HCT116 (cell line): ENCODE data around the gene PRPF4. TPM values are rescaled to one million over a fixed set of nuclear protein-coding genes. Genes with fewer than 3 reads are reported as not detected.

ENCODE experiments used
- ATAC-seq: fragments of 200-7000 bp; cut with Tn5 transposase; 2 replicates; pipeline ENCODE4 v1.9.1; 2020; ENCODE audit warnings: mild to moderate bottlenecking, moderate library complexity
- BruUV-seq: library from RNA; stranded (reverse); fragments of 400-500 nt; replicated peaks from 2 replicates; lab custom pipeline; 2021; lab: Mats Ljungman, UMichigan
- CTCF ChIA-PET: fragments of 300-600 bp; sonication (Branson Sonifier 250); formaldehyde crosslinking; loops from one replicate; lab custom pipeline; 2021; ENCODE audit warnings: antibody characterized with exemption; lab: Charles Lee
- POLR2A ChIA-PET: fragments of 300-600, 350-600 bp; sonication (Branson Sonifier 250); formaldehyde crosslinking; loops from one replicate; lab custom pipeline; 2021; ENCODE audit warnings: antibody characterized with exemption; lab: Charles Lee
- RAD21 ChIA-PET, 2 experiments: fragments of 300-600 bp; sonication (Branson Sonifier 250); formaldehyde crosslinking; loops; one replicate each; lab custom pipeline; 2023; ENCODE audit warnings: low total read pairs in 2 of 2; ENCODE audit not compliant: uncharacterized antibody in 2 of 2, unreplicated experiment in 2 of 2, low non-redundant PET in 1 of 2; lab: Charles Lee
- DNase-seq: peaks from one replicate; pipeline ENCODE4 v3.0.0-alpha.2; 2010; ENCODE audit warnings: low read depth, low spot score
- H2AFZ ChIP-seq: fragments of 200-600 bp; shearing (Covaris generic), sonication (generic); 2 replicates; pipeline ENCODE4 v1.6.1; 2017; ENCODE audit warnings: low read depth, mixed run types, mixed read lengths, antibody characterized with exemption, low read length; ENCODE audit not compliant: poor library complexity, severe bottlenecking
- H3K27ac ChIP-seq: 2 replicates; pipeline ENCODE4 v1.5.1; 2012; ENCODE audit warnings: low read depth, low read length
- H3K27me3 ChIP-seq: fragments of 200-600 bp; sonication (generic); 2 replicates; pipeline ENCODE4 v1.6.1; 2016; ENCODE audit warnings: mixed run types, low read length, mixed read lengths; ENCODE audit not compliant: insufficient read depth
- H3K36me3 ChIP-seq, 2 experiments: fragments of 200-500 bp in 1 of 2; fragments of 200-600 bp in 1 of 2; sonication (Bioruptor generic) in 1 of 2; sonication (generic) in 1 of 2; 2 replicates each; pipeline versions ENCODE4 v1.5.1 to v1.6.1; 2014 to 2016; ENCODE audit warnings: low read length in 2 of 2, inconsistent platforms in 1 of 2, mixed read lengths in 1 of 2, mixed run types in 1 of 2; ENCODE audit not compliant: insufficient read depth in 2 of 2, control insufficient read depth in 1 of 2
- H3K4me1 ChIP-seq, 2 experiments: fragments of 200-600 bp in 1 of 2; sonication (generic) in 1 of 2; 2 replicates each; pipeline versions ENCODE4 v1.5.1 to v1.6.1; 2012 to 2017; ENCODE audit warnings: low read length in 2 of 2, inconsistent platforms in 1 of 2, mild to moderate bottlenecking in 1 of 2, mixed read lengths in 1 of 2, mixed run types in 1 of 2, moderate library complexity in 1 of 2; ENCODE audit not compliant: insufficient read depth in 2 of 2, control insufficient read depth in 1 of 2
- H3K4me2 ChIP-seq: fragments of 200-600 bp; sonication (generic); 2 replicates; pipeline ENCODE4 v1.6.1; 2017; ENCODE audit warnings: mixed run types, low read length, mixed read lengths
- H3K4me3 ChIP-seq, 2 experiments: fragments of 200-600 bp in 1 of 2; sonication (generic) in 1 of 2; replicated peaks in 1 of 2; 2 replicates each; pipeline ENCODE4 v1.5.1; 2011 to 2016; ENCODE audit warnings: low read length in 2 of 2, control low read depth in 1 of 2, low read depth in 1 of 2, mild to moderate bottlenecking in 1 of 2, mixed read lengths in 1 of 2, mixed run types in 1 of 2
- H3K79me2 ChIP-seq: fragments of 200-600 bp; sonication (generic); 2 replicates; pipeline ENCODE4 v1.6.1; 2017; ENCODE audit warnings: mild to moderate bottlenecking, mixed run types, low read length, moderate library complexity, mixed read lengths; ENCODE audit not compliant: insufficient read depth
- H3K9ac ChIP-seq: fragments of 200-600 bp; sonication (generic); 2 replicates; pipeline ENCODE4 v1.6.1; 2016; ENCODE audit warnings: low read length, mixed read lengths
- H3K9me2 ChIP-seq: fragments of 200-600 bp; sonication (generic), shearing (Covaris generic); 2 replicates; pipeline ENCODE4 v1.6.1; 2017; ENCODE audit warnings: mixed run types, mild to moderate bottlenecking, moderate library complexity; ENCODE audit not compliant: insufficient read depth
- H3K9me3 ChIP-seq, 2 experiments: fragments of 200-500 bp in 1 of 2; fragments of 200-600 bp in 1 of 2; sonication (Bioruptor generic) in 1 of 2; sonication (generic) in 1 of 2; 2 replicates each; pipeline ENCODE4 v1.6.1; 2014 to 2017; ENCODE audit warnings: low read length in 2 of 2, mixed read lengths in 2 of 2, inconsistent platforms in 1 of 2, low read depth in 1 of 2, mild to moderate bottlenecking in 1 of 2, mixed run types in 1 of 2, moderate library complexity in 1 of 2; ENCODE audit not compliant: control insufficient read depth in 1 of 2, insufficient read depth in 1 of 2
- H4K20me1 ChIP-seq: fragments of 200-600 bp; sonication (generic), shearing (Covaris generic); 2 replicates; pipeline ENCODE4 v1.6.1; 2017; ENCODE audit warnings: mixed run types, mild to moderate bottlenecking, moderate library complexity; ENCODE audit not compliant: insufficient read depth
- CBX3 ChIP-seq: IDR thresholded peaks from 2 replicates; pipeline ENCODE4 v1.6.1; 2012; ENCODE audit warnings: low read depth
- CEBPB ChIP-seq: IDR thresholded peaks from 2 replicates; pipeline ENCODE4 v1.6.1; 2012; ENCODE audit warnings: low read depth
- EGR1 ChIP-seq: IDR thresholded peaks from 2 replicates; pipeline ENCODE4 v1.6.1; 2012; ENCODE audit warnings: low read depth
- EZH2 ChIP-seq: fragments of 200-600 bp; sonication (generic); IDR thresholded peaks from 2 replicates; pipeline ENCODE4 v1.6.1; 2017; ENCODE audit warnings: antibody characterized with exemption, mixed run types
- EZH2phosphoT487 ChIP-seq: fragments of 200-600 bp; IDR thresholded peaks from 2 replicates; pipeline ENCODE4 v1.6.1; 2018; ENCODE audit warnings: antibody characterized with exemption, borderline replicate concordance
- JUND ChIP-seq: IDR thresholded peaks from 2 replicates; pipeline ENCODE4 v1.6.1; 2012
- POLR2AphosphoS5 ChIP-seq: IDR thresholded peaks from 2 replicates; pipeline ENCODE4 v1.6.1; 2011; ENCODE audit warnings: mild to moderate bottlenecking, low read depth, low read length, moderate library complexity
- RAD21 ChIP-seq: IDR thresholded peaks from 2 replicates; pipeline ENCODE4 v1.6.1; 2012; ENCODE audit warnings: low read depth, mild to moderate bottlenecking
- REST ChIP-seq: IDR thresholded peaks from 2 replicates; pipeline ENCODE4 v1.6.1; 2012; ENCODE audit warnings: low read depth
- SIN3A ChIP-seq: IDR thresholded peaks from 2 replicates; pipeline ENCODE4 v1.6.1; 2012; ENCODE audit warnings: low read depth
- SP1 ChIP-seq: IDR thresholded peaks from 2 replicates; pipeline ENCODE4 v1.6.1; 2012; ENCODE audit warnings: low read depth
- SRF ChIP-seq: IDR thresholded peaks from 2 replicates; pipeline ENCODE4 v1.6.1; 2012; ENCODE audit warnings: low read depth
- TCF7L2 ChIP-seq: IDR thresholded peaks from 2 replicates; pipeline ENCODE4 v1.7.0; 2011; ENCODE audit warnings: borderline replicate concordance, inconsistent platforms; ENCODE audit not compliant: insufficient read depth, insufficient read length; ENCODE audit errors: extremely low read depth
- ZBTB33 ChIP-seq: IDR thresholded peaks from 2 replicates; pipeline ENCODE4 v1.6.1; 2011; ENCODE audit warnings: mild to moderate bottlenecking, low read length, moderate library complexity; ENCODE audit not compliant: insufficient replicate concordance; ENCODE audit errors: extremely low read depth
- ZFX ChIP-seq: fragments of 450-650 bp; IDR thresholded peaks from 2 replicates; pipeline ENCODE4 v1.6.1; 2017
- intact Hi-C: fragments of 100-400 bp; cut with micrococcal nuclease; formaldehyde crosslinking; loops from 2 replicates; pipeline ENCODE4 v1.10.0; 2022
- total RNA-seq: library from RNA; stranded (reverse); gene quantifications from one replicate; pipeline ENCODE4 v1.2.1, GENCODE V29; 2021; ENCODE audit not compliant: unreplicated experiment

Gene PRPF4
- total RNA-seq, 1 experiment from 2014 or later: 53.9 TPM

GRCh38 chr9:113250807-113251206 lies 24.7 kb upstream of the PRPF4 start:
- Histone ChIP-seq H3K27me3 (no peaks in the 10 kb centered on the region), H3K9me3 (no peaks in the 10 kb centered on the region; a peak in 1 of 4 replicates), H4K20me1 (no peaks in the 10 kb centered on the region), H3K9ac (no peak overlapping the region), H3K4me2 (no peak overlapping the region), H3K79me2 (peaks cover 6% of the 10 kb centered on the region; the same call in 1 of the 2 replicates), H3K36me3 (no peaks in the 10 kb centered on the region), H3K4me3 (no peak overlapping the region), H3K27ac (no peak overlapping the region), H3K4me1 (no peaks in the 10 kb centered on the region), H2AFZ (no peak overlapping the region), H3K9me2 (no peaks in the 10 kb centered on the region)
- ATAC-seq (no peak), DNase-seq (no peak)
- TF ChIP-seq EZH2 (no peak), SIN3A (no peak), EGR1 (no peak), SP1 (no peak), POLR2AphosphoS5 (no peak), JUND (no peak), ZBTB33 (no peak), CEBPB (no peak)
- ChIA-PET POLR2A (no interaction called here), RAD21 (no interaction called here), CTCF (no interaction called here)
- intact Hi-C loops: no loop called here
- BruUV-seq: no TSS peak

GRCh38 chr9:113254991-113255390 lies 20.5 kb upstream of the PRPF4 start:
- ATAC-seq: no peak
- ChIA-PET CTCF (no interaction called here), POLR2A (no interaction called here)

More at GRCh38 chr9:113254991-113255390, 20.5 kb upstream of the PRPF4 start:
- RAD21 ChIA-PET: no interaction called here
- Histone ChIP-seq H3K27ac (no peak overlapping the region), H3K4me3 (no peak overlapping the region), H3K9ac (no peak overlapping the region), H3K27me3 (no peaks in the 10 kb centered on the region), H3K9me3 (no peaks in the 10 kb centered on the region; a peak in 1 of 4 replicates), H3K9me2 (no peaks in the 10 kb centered on the region), H2AFZ (no peak overlapping the region), H3K4me2 (no peak overlapping the region), H3K79me2 (no peaks in the 10 kb centered on the region), H3K4me1 (no peaks in the 10 kb centered on the region), H4K20me1 (no peaks in the 10 kb centered on the region), H3K36me3 (peaks cover 7 to 12% of the 10 kb centered on the region in 2 experiments; a peak in 3 of 4 replicates)
- DNase-seq: no peak
- BruUV-seq: no TSS peak
- intact Hi-C loops: no loop called here
- TF ChIP-seq SRF: no peak
- TF ChIP-seq EZH2phosphoT487: no peak
- TF ChIP-seq CEBPB: no peak
- TF ChIP-seq TCF7L2: no peak
- TF ChIP-seq ZFX: no peak
- no peak for TF ChIP-seq REST
- no peak for TF ChIP-seq EGR1
- TF ChIP-seq RAD21: no peak
- TF ChIP-seq SP1: no peak
- TF ChIP-seq CBX3: no peak
